IMR-90 (cell line): Measurements from ENCODE around the gene TOX3. TPM values are rescaled to one million over a fixed set of nuclear protein-coding genes. Genes with fewer than 3 reads are reported as not detected.

ENCODE experiments used
- ATAC-seq: fragments of 200-7000 bp; cut with Tn5 transposase; 2 replicates; pipeline ENCODE4 v1.9.1; 2020; ENCODE audit warnings: low read depth, mild to moderate bottlenecking, moderate library complexity
- BruUV-seq: library from RNA; stranded (reverse); fragments of 400-500 nt; replicated peaks from 2 replicates; lab custom pipeline; 2021; lab: Mats Ljungman, UMichigan
- CTCF ChIA-PET: fragments of 300-600 bp; formaldehyde crosslinking; extraction: SDS; loops from one replicate; lab custom pipeline; 2021; ENCODE audit warnings: antibody characterized with exemption; lab: Yijun Ruan, JAX
- POLR2A ChIA-PET: fragments of 300-600 bp; sonication (Branson Sonifier 250); formaldehyde crosslinking; loops from one replicate; lab custom pipeline; 2022; ENCODE audit warnings: antibody characterized with exemption; ENCODE audit not compliant: unreplicated experiment; lab: Charles Lee
- DNase-seq: peaks from one replicate; pipeline ENCODE4 v3.0.0; 2013
- H2AFZ ChIP-seq: replicated peaks from 2 replicates; pipeline ENCODE3; 2013; ENCODE audit warnings: low read length, mild to moderate bottlenecking; ENCODE audit not compliant: poor library complexity
- H2AK5ac ChIP-seq: 2 replicates; pipeline ENCODE4 v1.6.1; 2013; ENCODE audit warnings: low read depth, low read length, inconsistent platforms
- H2AK9ac ChIP-seq: replicated peaks from 2 replicates; pipeline ENCODE3; 2013; ENCODE audit warnings: mild to moderate bottlenecking, low read depth, low read length, moderate library complexity; ENCODE audit not compliant: poor library complexity
- H2BK120ac ChIP-seq: 2 replicates; pipeline ENCODE4 v1.6.1; 2013; ENCODE audit warnings: low read depth, low read length, inconsistent platforms
- H2BK15ac ChIP-seq: 3 replicates; pipeline ENCODE4 v1.6.1; 2013; ENCODE audit warnings: low read depth, low read length, inconsistent platforms
- H2BK20ac ChIP-seq: 2 replicates; pipeline ENCODE4 v1.6.1; 2013; ENCODE audit warnings: low read depth, mild to moderate bottlenecking, inconsistent platforms, low read length, moderate library complexity
- H2BK5ac ChIP-seq: 2 replicates; pipeline ENCODE4 v1.6.1; 2013; ENCODE audit warnings: mild to moderate bottlenecking, low read depth, low read length, inconsistent platforms; ENCODE audit not compliant: poor library complexity, severe bottlenecking
- H3K14ac ChIP-seq: replicated peaks from 2 replicates; pipeline ENCODE4 v1.6.1; 2013; ENCODE audit warnings: low read depth, low read length, inconsistent platforms
- H3K18ac ChIP-seq: 2 replicates; pipeline ENCODE4 v1.6.1; 2013; ENCODE audit warnings: low read depth, low read length, control low read depth
- H3K23ac ChIP-seq: 2 replicates; pipeline ENCODE4 v1.6.1; 2013; ENCODE audit warnings: low read depth, low read length, inconsistent platforms
- H3K27ac ChIP-seq: 2 replicates; pipeline ENCODE4 v1.5.1; 2013; ENCODE audit warnings: mild to moderate bottlenecking, control low read depth, low read length; ENCODE audit not compliant: insufficient read depth
- H3K27me3 ChIP-seq: 2 replicates; pipeline ENCODE4 v1.6.1; 2013; ENCODE audit warnings: low read length; ENCODE audit not compliant: control insufficient read depth, insufficient read depth
- H3K36me3 ChIP-seq: 2 replicates; pipeline ENCODE4 v1.6.1; 2013; ENCODE audit warnings: low read length, mixed read lengths; ENCODE audit not compliant: control insufficient read depth, insufficient read depth
- H3K4ac ChIP-seq: 2 replicates; pipeline ENCODE4 v1.6.1; 2013; ENCODE audit warnings: low read depth, low read length, inconsistent platforms
- H3K4me1 ChIP-seq: 2 replicates; pipeline ENCODE4 v1.6.1; 2013; ENCODE audit warnings: low read length, mixed read lengths; ENCODE audit not compliant: control insufficient read depth, insufficient read depth
- H3K4me2 ChIP-seq: 2 replicates; pipeline ENCODE4 v1.6.1; 2013; ENCODE audit warnings: low read depth, mild to moderate bottlenecking, control low read depth, low read length, moderate library complexity
- H3K4me3 ChIP-seq: 2 replicates; pipeline ENCODE4 v1.5.1; 2013; ENCODE audit warnings: low read depth, mild to moderate bottlenecking, control low read depth, low read length, moderate library complexity; ENCODE audit not compliant: insufficient read depth
- H3K56ac ChIP-seq: 2 replicates; pipeline ENCODE4 v1.6.1; 2013; ENCODE audit warnings: low read length, inconsistent platforms; ENCODE audit not compliant: insufficient read depth; ENCODE audit errors: extremely low read depth
- H3K79me1 ChIP-seq, 2 experiments: 2 replicates each; pipeline ENCODE4 v1.6.1; 2013; ENCODE audit warnings: low read length in 2 of 2, inconsistent platforms in 1 of 2, low read depth in 1 of 2
- H3K9ac ChIP-seq: 2 replicates; pipeline ENCODE4 v1.6.1; 2013; ENCODE audit warnings: low read depth, low read length, control low read depth
- H3K9me1 ChIP-seq: 2 replicates; pipeline ENCODE4 v1.6.1; 2013; ENCODE audit warnings: low read length, inconsistent platforms; ENCODE audit not compliant: insufficient read depth
- H3K9me3 ChIP-seq: 2 replicates; pipeline ENCODE4 v1.6.1; 2013; ENCODE audit warnings: low read length; ENCODE audit not compliant: control insufficient read depth, insufficient read depth
- H4K20me1 ChIP-seq: 2 replicates; pipeline ENCODE4 v1.6.1; 2013; ENCODE audit warnings: low read length, inconsistent platforms; ENCODE audit not compliant: insufficient read depth
- H4K5ac ChIP-seq: 2 replicates; pipeline ENCODE4 v1.6.1; 2013; ENCODE audit warnings: mild to moderate bottlenecking, low read depth, low read length, control low read depth
- H4K8ac ChIP-seq, 2 experiments: 2 replicates each; pipeline ENCODE4 v1.6.1; 2013; ENCODE audit warnings: low read depth in 2 of 2, low read length in 2 of 2, control low read depth in 1 of 2, inconsistent platforms in 1 of 2
- H4K91ac ChIP-seq: 2 replicates; pipeline ENCODE4 v1.6.1; 2013; ENCODE audit warnings: low read depth, low read length, inconsistent platforms; ENCODE audit not compliant: insufficient read depth
- BHLHE40 ChIP-seq: fragments of 150-350 bp; IDR thresholded peaks from 2 replicates; pipeline ENCODE4 v1.6.1; 2016; ENCODE audit warnings: mild to moderate bottlenecking, low read depth, low read length
- CEBPB ChIP-seq: IDR thresholded peaks from 2 replicates; pipeline ENCODE4 v1.6.1; 2012; ENCODE audit warnings: low read depth, low read length, improper control_type of control experiment
- CHD1 ChIP-seq: IDR thresholded peaks from 2 replicates; pipeline ENCODE4 v1.6.1; 2012; ENCODE audit warnings: low read depth, low read length, improper control_type of control experiment
- CTCF ChIP-seq: conservative IDR thresholded peaks from 2 replicates; pipeline ENCODE4 v1.5.1; 2012; ENCODE audit warnings: mild to moderate bottlenecking, low read depth, low read length, improper control_type of control experiment
- ELK1 ChIP-seq: fragments of 150-350 bp; IDR thresholded peaks from 2 replicates; pipeline ENCODE4 v1.6.1; 2016; ENCODE audit warnings: low read depth, mild to moderate bottlenecking, low read length, moderate library complexity, borderline replicate concordance
- FOS ChIP-seq: fragments of 150-350 bp; IDR thresholded peaks from 2 replicates; pipeline ENCODE4 v1.6.1; 2016; ENCODE audit warnings: low read depth, low read length
- MAFK ChIP-seq: IDR thresholded peaks from 2 replicates; pipeline ENCODE4 v1.6.1; 2012; ENCODE audit warnings: low read depth, low read length, improper control_type of control experiment
- MAZ ChIP-seq: IDR thresholded peaks from 2 replicates; pipeline ENCODE4 v1.6.1; 2012; ENCODE audit warnings: low read depth, mild to moderate bottlenecking, low read length, improper control_type of control experiment, moderate library complexity, borderline replicate concordance
- MXI1 ChIP-seq: IDR thresholded peaks from 2 replicates; pipeline ENCODE4 v1.6.1; 2012; ENCODE audit warnings: low read depth, mild to moderate bottlenecking, low read length, moderate library complexity, borderline replicate concordance
- NFE2L2 ChIP-seq: fragments of 150-350 bp; IDR thresholded peaks from 2 replicates; pipeline ENCODE4 v1.6.1; 2016; ENCODE audit warnings: low read depth, mild to moderate bottlenecking, low read length
- POLR2A ChIP-seq: IDR thresholded peaks from 2 replicates; pipeline ENCODE4 v1.6.1; 2012; ENCODE audit warnings: mild to moderate bottlenecking, low read depth, low read length
- RAD21 ChIP-seq: IDR thresholded peaks from 2 replicates; pipeline ENCODE4 v1.6.1; 2012; ENCODE audit warnings: low read length, improper control_type of control experiment
- RCOR1 ChIP-seq: IDR thresholded peaks from 2 replicates; pipeline ENCODE4 v1.6.1; 2012; ENCODE audit warnings: mild to moderate bottlenecking, low read length, improper control_type of control experiment; ENCODE audit not compliant: insufficient replicate concordance
- RFX5 ChIP-seq: IDR thresholded peaks from 2 replicates; pipeline ENCODE4 v1.8.0; 2012; ENCODE audit warnings: low read depth, mild to moderate bottlenecking, low read length, moderate library complexity
- SMC3 ChIP-seq: fragments of 150-350 bp; IDR thresholded peaks from 2 replicates; pipeline ENCODE4 v1.6.1; 2016; ENCODE audit warnings: low read depth, mild to moderate bottlenecking, antibody characterized with exemption, low read length, moderate library complexity
- USF2 ChIP-seq: fragments of 150-350 bp; IDR thresholded peaks from 2 replicates; pipeline ENCODE4 v1.6.1; 2017; ENCODE audit warnings: mild to moderate bottlenecking, antibody characterized with exemption, low read length, low read depth
- WGBS, 2 experiments: methylation state at CpG; one replicate each; pipeline versions ENCODE4 v1.1.5 to v1.1.7; 2013; ENCODE audit warnings: missing lambda C conversion rate in 2 of 2; ENCODE audit not compliant: insufficient read length in 1 of 2; ENCODE audit errors: extremely low coverage in 2 of 2; 5-methylcytosine and 5-hydroxymethylcytosine counted together
- dilution Hi-C: fragments of 300-500 bp; cut with HindIII; formaldehyde crosslinking; loops from one replicate; pipeline ENCODE4 v1.14.3; 2018; ENCODE audit warnings: low sequenced_read_pairs; ENCODE audit not compliant: unreplicated experiment
- in situ Hi-C: fragments of 300-500 bp; cut with MboI; formaldehyde crosslinking; loops from 3 replicates; pipeline ENCODE4 v1.14.3; 2019; ENCODE audit warnings: low sequenced_read_pairs, inconsistent platforms, mixed read lengths
- intact Hi-C: fragments of 100-400 bp; cut with micrococcal nuclease; formaldehyde crosslinking; loops from 2 replicates; pipeline ENCODE4 v1.10.0; 2022
- polyA plus RNA-seq, 3 experiments: library from polyadenylated mRNA; depleted of rRNA; stranded (reverse); fragments of >200 nt; gene quantifications; 2 replicates each; pipeline ENCODE4 v1.2.3, GENCODE V29; 2012; ENCODE audit warnings: low replicate concordance in 1 of 3
- total RNA-seq: library from RNA; depleted of rRNA; stranded (reverse); fragments of >200 nt; gene quantifications from 2 replicates; pipeline ENCODE4 v1.2.3, GENCODE V29; 2012

Gene TOX3
- total and polyA plus RNA-seq, 2 of the 4 experiments (the other 2 are of a cell fraction) = not detected

GRCh38 chr16:52526116-52526828, 20.7 kb downstream of the TOX3 start:
- ATAC-seq (no peak), DNase-seq (no peak)
- Histone ChIP-seq H2AFZ (no peak overlapping the region), H4K8ac (no peak overlapping the region), H4K91ac (no peak overlapping the region), H3K4ac (no peak overlapping the region), H2BK20ac (no peak overlapping the region), H3K9ac (no peak overlapping the region), H2BK15ac (no peak overlapping the region), H3K27ac (no peak overlapping the region), H2AK9ac (no peak overlapping the region), H3K9me1 (no peaks in the 10 kb centered on the region), H3K23ac (no peak overlapping the region), H4K20me1 (no peaks in the 10 kb centered on the region), H3K4me2 (no peak overlapping the region), H3K4me3 (no peak overlapping the region), H3K27me3 (no peaks in the 10 kb centered on the region), H3K9me3 (0 out of 2 replicates have a peak, but pooled peaks cover 1% of the 10 kb centered on the region), H2BK5ac (no peak overlapping the region), H2BK120ac (no peak overlapping the region), H4K5ac (no peak overlapping the region), H3K79me1 (no peaks in the 10 kb centered on the region), H3K4me1 (no peaks in the 10 kb centered on the region), H3K14ac (no peak overlapping the region), H3K36me3 (no peaks in the 10 kb centered on the region), H3K56ac (no peak overlapping the region), H3K18ac (no peak overlapping the region), H2AK5ac (no peak overlapping the region)
- no peak for TF ChIP-seq MAFK
- no peak for TF ChIP-seq RFX5
- TF ChIP-seq MXI1 = no peak
- TF ChIP-seq CHD1 = no peak
- TF ChIP-seq CTCF = no peak
- no peak for TF ChIP-seq USF2
- TF ChIP-seq SMC3 = no peak
- no peak for TF ChIP-seq FOS
- TF ChIP-seq NFE2L2 = no peak
- TF ChIP-seq POLR2A = no peak
- no peak for TF ChIP-seq ELK1
- TF ChIP-seq RCOR1 = no peak
- no peak for TF ChIP-seq RAD21
- no peak for TF ChIP-seq MAZ
- TF ChIP-seq BHLHE40 = no peak
- TF ChIP-seq CEBPB = no peak
- no TSS peak for BruUV-seq
- WGBS, 2 experiments = no CpG with 5 or more reads among the region's 8 CpGs
- POLR2A ChIA-PET = no interaction called here
- dilution Hi-C loops = no loop called here
- CTCF ChIA-PET = no interaction called here
- intact Hi-C loops = no loop called here
- in situ Hi-C loops = no loop called here
